Measurements from ENCODE around the gene ACSF3.
A peak's percentile ranks its signal among the peaks of the same experiment; 100 is the strongest.

ACSF3 gene

GRCh38 chr16:89197633-89198416, 104.2 kb downstream of the ACSF3 start:
- Histone ChIP-seq H3K9ac (ENCODE audit: low read length) (no peak overlapping the region), H3F3A (ENCODE audit: insufficient read depth, low read length) (no peaks in the 10 kb centered on the region), H3K79me2 (ENCODE audit: insufficient read depth, low read length) (no peaks in the 10 kb centered on the region), H3K27ac (ENCODE audit: low read depth, low read length, poor library complexity, severe bottlenecking) (no peak overlapping the region), H3K9me3 (ENCODE audit: low read length) (no peaks in the 10 kb centered on the region), H3K27me3 (ENCODE audit: insufficient read depth, low read length) (no peaks in the 10 kb centered on the region; the same call in 1 of the 2 replicates), H3K4me1 (ENCODE audit: insufficient read depth, low read length, severe bottlenecking) (no peaks in the 10 kb centered on the region), H2AFZ (ENCODE audit: low read length) (no peak overlapping the region), H3K9me2 (ENCODE audit: low read depth, low read length) (no peaks in the 10 kb centered on the region), H3K4me3 (ENCODE audit: low read depth, low read length, poor library complexity, severe bottlenecking) (no peak overlapping the region), H4K20me1 (ENCODE audit: insufficient read depth, low read length) (no peaks in the 10 kb centered on the region), H3K4me2 (ENCODE audit: low read length) (no peak overlapping the region), H3K36me3 (ENCODE audit: insufficient read depth, low read length) (no peaks in the 10 kb centered on the region)
- no peak for TF ChIP-seq CTCF (IDR thresholded peaks at IDR 0.05; ENCODE audit: low read length)

- no peak overlapping the region for H3K4me3 ChIP-seq (ENCODE audit: low read depth, low read length, poor library complexity, severe bottlenecking)
- H3K79me2 ChIP-seq (ENCODE audit: insufficient read depth, low read length), result no peaks in the 10 kb centered on the region
- no peaks in the 10 kb centered on the region for H4K20me1 ChIP-seq (ENCODE audit: insufficient read depth, low read length)
- no peaks in the 10 kb centered on the region for H3K9me2 ChIP-seq (ENCODE audit: low read depth, low read length)
- no peak overlapping the region for H2AFZ ChIP-seq (ENCODE audit: low read length)
- no peaks in the 10 kb centered on the region for H3K36me3 ChIP-seq (ENCODE audit: insufficient read depth, low read length)
- H3K9ac ChIP-seq (ENCODE audit: low read length), result no peak overlapping the region
- H3K4me1 ChIP-seq (ENCODE audit: insufficient read depth, low read length, severe bottlenecking), result no peaks in the 10 kb centered on the region
- H3K9me3 ChIP-seq (ENCODE audit: low read length), result no peaks in the 10 kb centered on the region
- H3K27me3 ChIP-seq (ENCODE audit: insufficient read depth, low read length), result no peaks in the 10 kb centered on the region; the same call in 1 of the 2 replicates
- no peaks in the 10 kb centered on the region for H3F3A ChIP-seq (ENCODE audit: insufficient read depth, low read length)
- no peak overlapping the region for H3K27ac ChIP-seq (ENCODE audit: low read depth, low read length, poor library complexity, severe bottlenecking)
- no peak overlapping the region for H3K4me2 ChIP-seq (ENCODE audit: low read length)
- TF ChIP-seq CTCF (IDR thresholded peaks at IDR 0.05; ENCODE audit: low read length) (no peak), EZH2 (IDR thresholded peaks at IDR 0.05; ENCODE audit: borderline replicate concordance, low read length) (no peak)
Measured at GRCh38 chr16:89198417-89199240, 105.0 kb downstream of the ACSF3 start.

GRCh38 chr16:89199241-89200123, 105.8 kb downstream of the ACSF3 start:
- Histone ChIP-seq H3K4me1 (ENCODE audit: insufficient read depth, low read length, severe bottlenecking) (no peaks in the 10 kb centered on the region), H3K36me3 (ENCODE audit: insufficient read depth, low read length) (no peaks in the 10 kb centered on the region), H3K9ac (ENCODE audit: low read length) (no peak overlapping the region), H3K4me3 (ENCODE audit: low read depth, low read length, poor library complexity, severe bottlenecking) (peak overlapping the region; percentile 38), H3K27me3 (ENCODE audit: insufficient read depth, low read length) (no peaks in the 10 kb centered on the region; the same call in 1 of the 2 replicates), H4K20me1 (ENCODE audit: insufficient read depth, low read length) (no peaks in the 10 kb centered on the region), H3K9me3 (ENCODE audit: low read length) (no peaks in the 10 kb centered on the region), H2AFZ (ENCODE audit: low read length) (no peak overlapping the region), H3F3A (ENCODE audit: insufficient read depth, low read length) (no peaks in the 10 kb centered on the region), H3K79me2 (ENCODE audit: insufficient read depth, low read length) (no peaks in the 10 kb centered on the region), H3K27ac (ENCODE audit: low read depth, low read length, poor library complexity, severe bottlenecking) (no peak overlapping the region), H3K4me2 (ENCODE audit: low read length) (no peak overlapping the region), H3K9me2 (ENCODE audit: low read depth, low read length) (no peaks in the 10 kb centered on the region)
- TF ChIP-seq EZH2 (IDR thresholded peaks at IDR 0.05; ENCODE audit: borderline replicate concordance, low read length) (no peak), CTCF (IDR thresholded peaks at IDR 0.05; ENCODE audit: low read length) (no peak)

Measured in OCI-LY1 (cell line).